HL-60 (cell line): ENCODE data around the gene RUBCNL.

Experiments used
- CTCF ChIP-seq: IDR thresholded peaks from one replicate; pipeline ENCODE4 v1.5.1; 2011; ENCODE audit warnings: low read length, control low read depth, inconsistent platforms; ENCODE audit not compliant: insufficient read depth
- POLR2AphosphoS5 ChIP-seq: IDR thresholded peaks from 2 replicates; pipeline ENCODE4 v1.6.1; 2012; ENCODE audit warnings: low read depth
- SPI1 ChIP-seq: IDR thresholded peaks from 2 replicates; pipeline ENCODE4 v1.6.1; 2012; ENCODE audit warnings: low read depth, mild to moderate bottlenecking, borderline replicate concordance
- TF ChIP-seq, protein P1 (sequence below): IDR thresholded peaks from 2 replicates; pipeline ENCODE4 v1.6.1; 2012; ENCODE audit warnings: low read depth; ENCODE audit not compliant: insufficient replicate concordance

GRCh38 chr13:46314587-46314986 is 72.5 kb downstream of the RUBCNL start:
- TF ChIP-seq CTCF = no peak
- no peak for TF ChIP-seq POLR2AphosphoS5
- TF ChIP-seq, protein P1, sequence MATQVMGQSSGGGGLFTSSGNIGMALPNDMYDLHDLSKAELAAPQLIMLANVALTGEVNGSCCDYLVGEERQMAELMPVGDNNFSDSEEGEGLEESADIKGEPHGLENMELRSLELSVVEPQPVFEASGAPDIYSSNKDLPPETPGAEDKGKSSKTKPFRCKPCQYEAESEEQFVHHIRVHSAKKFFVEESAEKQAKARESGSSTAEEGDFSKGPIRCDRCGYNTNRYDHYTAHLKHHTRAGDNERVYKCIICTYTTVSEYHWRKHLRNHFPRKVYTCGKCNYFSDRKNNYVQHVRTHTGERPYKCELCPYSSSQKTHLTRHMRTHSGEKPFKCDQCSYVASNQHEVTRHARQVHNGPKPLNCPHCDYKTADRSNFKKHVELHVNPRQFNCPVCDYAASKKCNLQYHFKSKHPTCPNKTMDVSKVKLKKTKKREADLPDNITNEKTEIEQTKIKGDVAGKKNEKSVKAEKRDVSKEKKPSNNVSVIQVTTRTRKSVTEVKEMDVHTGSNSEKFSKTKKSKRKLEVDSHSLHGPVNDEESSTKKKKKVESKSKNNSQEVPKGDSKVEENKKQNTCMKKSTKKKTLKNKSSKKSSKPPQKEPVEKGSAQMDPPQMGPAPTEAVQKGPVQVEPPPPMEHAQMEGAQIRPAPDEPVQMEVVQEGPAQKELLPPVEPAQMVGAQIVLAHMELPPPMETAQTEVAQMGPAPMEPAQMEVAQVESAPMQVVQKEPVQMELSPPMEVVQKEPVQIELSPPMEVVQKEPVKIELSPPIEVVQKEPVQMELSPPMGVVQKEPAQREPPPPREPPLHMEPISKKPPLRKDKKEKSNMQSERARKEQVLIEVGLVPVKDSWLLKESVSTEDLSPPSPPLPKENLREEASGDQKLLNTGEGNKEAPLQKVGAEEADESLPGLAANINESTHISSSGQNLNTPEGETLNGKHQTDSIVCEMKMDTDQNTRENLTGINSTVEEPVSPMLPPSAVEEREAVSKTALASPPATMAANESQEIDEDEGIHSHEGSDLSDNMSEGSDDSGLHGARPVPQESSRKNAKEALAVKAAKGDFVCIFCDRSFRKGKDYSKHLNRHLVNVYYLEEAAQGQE = no peak
- no peak for TF ChIP-seq SPI1
